IMR-90 (cell line): ENCODE results near the gene RPL10A. TPM values are rescaled to one million over a fixed set of nuclear protein-coding genes. Genes with fewer than 3 reads are reported as not detected.

ENCODE experiments used
- ATAC-seq: fragments of 200-7000 bp; cut with Tn5 transposase; 2 replicates; pipeline ENCODE4 v1.9.1; 2020; ENCODE audit warnings: low read depth, mild to moderate bottlenecking, moderate library complexity
- BruUV-seq: library from RNA; stranded (reverse); fragments of 400-500 nt; replicated peaks from 2 replicates; lab custom pipeline; 2021; lab: Mats Ljungman, UMichigan
- CTCF ChIA-PET: fragments of 300-600 bp; formaldehyde crosslinking; extraction: SDS; loops from one replicate; lab custom pipeline; 2021; ENCODE audit warnings: antibody characterized with exemption; lab: Yijun Ruan, JAX
- POLR2A ChIA-PET: fragments of 300-600 bp; sonication (Branson Sonifier 250); formaldehyde crosslinking; loops from one replicate; lab custom pipeline; 2022; ENCODE audit warnings: antibody characterized with exemption; ENCODE audit not compliant: unreplicated experiment; lab: Charles Lee
- DNase-seq: peaks from one replicate; pipeline ENCODE4 v3.0.0; 2013
- H2AFZ ChIP-seq: replicated peaks from 2 replicates; pipeline ENCODE3; 2013; ENCODE audit warnings: low read length, mild to moderate bottlenecking; ENCODE audit not compliant: poor library complexity
- H2AK5ac ChIP-seq: 2 replicates; pipeline ENCODE4 v1.6.1; 2013; ENCODE audit warnings: low read depth, low read length, inconsistent platforms
- H2AK9ac ChIP-seq: replicated peaks from 2 replicates; pipeline ENCODE3; 2013; ENCODE audit warnings: mild to moderate bottlenecking, low read depth, low read length, moderate library complexity; ENCODE audit not compliant: poor library complexity
- H2BK120ac ChIP-seq: 2 replicates; pipeline ENCODE4 v1.6.1; 2013; ENCODE audit warnings: low read depth, low read length, inconsistent platforms
- H2BK15ac ChIP-seq: 3 replicates; pipeline ENCODE4 v1.6.1; 2013; ENCODE audit warnings: low read depth, low read length, inconsistent platforms
- H2BK20ac ChIP-seq: 2 replicates; pipeline ENCODE4 v1.6.1; 2013; ENCODE audit warnings: low read depth, mild to moderate bottlenecking, inconsistent platforms, low read length, moderate library complexity
- H2BK5ac ChIP-seq: 2 replicates; pipeline ENCODE4 v1.6.1; 2013; ENCODE audit warnings: mild to moderate bottlenecking, low read depth, low read length, inconsistent platforms; ENCODE audit not compliant: poor library complexity, severe bottlenecking
- H3K14ac ChIP-seq: replicated peaks from 2 replicates; pipeline ENCODE4 v1.6.1; 2013; ENCODE audit warnings: low read depth, low read length, inconsistent platforms
- H3K18ac ChIP-seq: 2 replicates; pipeline ENCODE4 v1.6.1; 2013; ENCODE audit warnings: low read depth, low read length, control low read depth
- H3K23ac ChIP-seq: 2 replicates; pipeline ENCODE4 v1.6.1; 2013; ENCODE audit warnings: low read depth, low read length, inconsistent platforms
- H3K27ac ChIP-seq: 2 replicates; pipeline ENCODE4 v1.5.1; 2013; ENCODE audit warnings: mild to moderate bottlenecking, control low read depth, low read length; ENCODE audit not compliant: insufficient read depth
- H3K27me3 ChIP-seq: 2 replicates; pipeline ENCODE4 v1.6.1; 2013; ENCODE audit warnings: low read length; ENCODE audit not compliant: control insufficient read depth, insufficient read depth
- H3K36me3 ChIP-seq: 2 replicates; pipeline ENCODE4 v1.6.1; 2013; ENCODE audit warnings: low read length, mixed read lengths; ENCODE audit not compliant: control insufficient read depth, insufficient read depth
- H3K4ac ChIP-seq: 2 replicates; pipeline ENCODE4 v1.6.1; 2013; ENCODE audit warnings: low read depth, low read length, inconsistent platforms
- H3K4me1 ChIP-seq: 2 replicates; pipeline ENCODE4 v1.6.1; 2013; ENCODE audit warnings: low read length, mixed read lengths; ENCODE audit not compliant: control insufficient read depth, insufficient read depth
- H3K4me2 ChIP-seq: 2 replicates; pipeline ENCODE4 v1.6.1; 2013; ENCODE audit warnings: low read depth, mild to moderate bottlenecking, control low read depth, low read length, moderate library complexity
- H3K4me3 ChIP-seq: 2 replicates; pipeline ENCODE4 v1.5.1; 2013; ENCODE audit warnings: low read depth, mild to moderate bottlenecking, control low read depth, low read length, moderate library complexity; ENCODE audit not compliant: insufficient read depth
- H3K56ac ChIP-seq: 2 replicates; pipeline ENCODE4 v1.6.1; 2013; ENCODE audit warnings: low read length, inconsistent platforms; ENCODE audit not compliant: insufficient read depth; ENCODE audit errors: extremely low read depth
- H3K79me1 ChIP-seq, 2 experiments: 2 replicates each; pipeline ENCODE4 v1.6.1; 2013; ENCODE audit warnings: low read length in 2 of 2, inconsistent platforms in 1 of 2, low read depth in 1 of 2
- H3K9ac ChIP-seq: 2 replicates; pipeline ENCODE4 v1.6.1; 2013; ENCODE audit warnings: low read depth, low read length, control low read depth
- H3K9me1 ChIP-seq: 2 replicates; pipeline ENCODE4 v1.6.1; 2013; ENCODE audit warnings: low read length, inconsistent platforms; ENCODE audit not compliant: insufficient read depth
- H3K9me3 ChIP-seq: 2 replicates; pipeline ENCODE4 v1.6.1; 2013; ENCODE audit warnings: low read length; ENCODE audit not compliant: control insufficient read depth, insufficient read depth
- H4K20me1 ChIP-seq: 2 replicates; pipeline ENCODE4 v1.6.1; 2013; ENCODE audit warnings: low read length, inconsistent platforms; ENCODE audit not compliant: insufficient read depth
- H4K5ac ChIP-seq: 2 replicates; pipeline ENCODE4 v1.6.1; 2013; ENCODE audit warnings: mild to moderate bottlenecking, low read depth, low read length, control low read depth
- H4K8ac ChIP-seq, 2 experiments: 2 replicates each; pipeline ENCODE4 v1.6.1; 2013; ENCODE audit warnings: low read depth in 2 of 2, low read length in 2 of 2, control low read depth in 1 of 2, inconsistent platforms in 1 of 2
- H4K91ac ChIP-seq: 2 replicates; pipeline ENCODE4 v1.6.1; 2013; ENCODE audit warnings: low read depth, low read length, inconsistent platforms; ENCODE audit not compliant: insufficient read depth
- CEBPB ChIP-seq: IDR thresholded peaks from 2 replicates; pipeline ENCODE4 v1.6.1; 2012; ENCODE audit warnings: low read depth, low read length, improper control_type of control experiment
- CHD1 ChIP-seq: IDR thresholded peaks from 2 replicates; pipeline ENCODE4 v1.6.1; 2012; ENCODE audit warnings: low read depth, low read length, improper control_type of control experiment
- FOS ChIP-seq: fragments of 150-350 bp; IDR thresholded peaks from 2 replicates; pipeline ENCODE4 v1.6.1; 2016; ENCODE audit warnings: low read depth, low read length
- MXI1 ChIP-seq: IDR thresholded peaks from 2 replicates; pipeline ENCODE4 v1.6.1; 2012; ENCODE audit warnings: low read depth, mild to moderate bottlenecking, low read length, moderate library complexity, borderline replicate concordance
- POLR2A ChIP-seq: IDR thresholded peaks from 2 replicates; pipeline ENCODE4 v1.6.1; 2012; ENCODE audit warnings: mild to moderate bottlenecking, low read depth, low read length
- RCOR1 ChIP-seq: IDR thresholded peaks from 2 replicates; pipeline ENCODE4 v1.6.1; 2012; ENCODE audit warnings: mild to moderate bottlenecking, low read length, improper control_type of control experiment; ENCODE audit not compliant: insufficient replicate concordance
- SMC3 ChIP-seq: fragments of 150-350 bp; IDR thresholded peaks from 2 replicates; pipeline ENCODE4 v1.6.1; 2016; ENCODE audit warnings: low read depth, mild to moderate bottlenecking, antibody characterized with exemption, low read length, moderate library complexity
- whole genome bisulfite sequencing, 2 experiments: methylation state at CpG; one replicate each; pipeline versions ENCODE4 v1.1.5 to v1.1.7; 2013; ENCODE audit warnings: missing lambda C conversion rate in 2 of 2; ENCODE audit not compliant: insufficient read length in 1 of 2; ENCODE audit errors: extremely low coverage in 2 of 2; 5-methylcytosine and 5-hydroxymethylcytosine counted together
- dilution Hi-C: fragments of 300-500 bp; cut with HindIII; formaldehyde crosslinking; loops from one replicate; pipeline ENCODE4 v1.14.3; 2018; ENCODE audit warnings: low sequenced_read_pairs; ENCODE audit not compliant: unreplicated experiment
- in situ Hi-C: fragments of 300-500 bp; cut with MboI; formaldehyde crosslinking; loops from 3 replicates; pipeline ENCODE4 v1.14.3; 2019; ENCODE audit warnings: low sequenced_read_pairs, inconsistent platforms, mixed read lengths
- intact Hi-C: fragments of 100-400 bp; cut with micrococcal nuclease; formaldehyde crosslinking; loops from 2 replicates; pipeline ENCODE4 v1.10.0; 2022
- polyA plus RNA-seq, 3 experiments: library from polyadenylated mRNA; depleted of rRNA; stranded (reverse); fragments of >200 nt; gene quantifications; 2 replicates each; pipeline ENCODE4 v1.2.3, GENCODE V29; 2012; ENCODE audit warnings: low replicate concordance in 1 of 3
- total RNA-seq: library from RNA; depleted of rRNA; stranded (reverse); fragments of >200 nt; gene quantifications from 2 replicates; pipeline ENCODE4 v1.2.3, GENCODE V29; 2012
- TF ChIP-seq, protein P1 (sequence below): conservative IDR thresholded peaks from 2 replicates; pipeline ENCODE4 v1.5.1; 2012; ENCODE audit warnings: mild to moderate bottlenecking, low read depth, low read length, improper control_type of control experiment

Gene RPL10A
- total and polyA plus RNA-seq, 2 of the 4 experiments (the other 2 are of a cell fraction) = 2,310 to 3,153 TPM

DNA sequence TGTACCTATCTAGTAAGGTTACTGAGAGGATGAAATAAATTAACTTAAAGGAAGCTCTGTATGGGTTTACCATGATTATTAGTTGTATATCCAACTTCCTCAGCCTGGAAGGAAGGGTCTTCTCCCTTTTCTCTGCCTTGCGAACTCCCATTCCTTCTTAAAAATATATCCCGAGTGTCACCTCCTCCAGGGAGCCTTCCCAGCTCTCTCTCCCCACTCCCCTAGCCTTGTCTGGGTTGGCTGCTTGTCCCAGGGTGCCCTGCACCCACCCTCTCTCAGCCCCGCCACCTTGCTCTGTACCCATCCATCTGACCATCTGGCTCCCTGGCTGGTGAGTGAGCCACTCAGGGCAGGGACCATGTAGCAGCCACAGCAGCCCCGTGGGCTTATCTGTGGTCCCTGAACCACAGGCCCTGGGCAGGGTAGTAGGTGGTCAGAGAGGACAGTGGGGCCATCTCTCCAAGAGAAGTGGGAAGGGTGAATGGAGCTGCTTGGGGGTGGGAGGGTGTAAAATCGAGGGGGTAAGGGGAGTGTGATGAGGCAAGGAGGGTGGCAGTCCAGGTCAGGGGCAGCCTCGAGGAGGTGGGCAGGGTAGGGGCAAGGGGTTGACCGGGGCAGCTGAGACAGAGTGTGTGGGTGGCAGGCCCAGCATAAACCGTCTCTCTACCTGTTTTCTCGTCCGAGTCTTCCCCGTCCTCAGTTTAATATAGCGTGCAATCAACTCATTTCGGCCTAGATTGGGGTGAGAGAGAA, 15.9 kb downstream of the RPL10A start:
- 0 out of 2 replicates have a peak overlapping the region, but pooled peaks have one; percentile 47 for H2BK20ac ChIP-seq
- POLR2A ChIA-PET = interaction anchor here (0.6 kb wide), 1 partner anchor 10 kb away, joined by 4 read pairs; no protein-coding TSS in a partner anchor
- peak overlapping the region; percentile 63; the same call in 1 of the 3 replicates for H2BK15ac ChIP-seq
- H3K4me3 ChIP-seq = no peak overlapping the region
- intact Hi-C loops = no loop called here
- H4K91ac ChIP-seq = 0 out of 2 replicates have a peak overlapping the region, but pooled peaks have one; percentile 96
- no peak for TF ChIP-seq RCOR1
- no peak for TF ChIP-seq FOS
- TF ChIP-seq, protein P1, sequence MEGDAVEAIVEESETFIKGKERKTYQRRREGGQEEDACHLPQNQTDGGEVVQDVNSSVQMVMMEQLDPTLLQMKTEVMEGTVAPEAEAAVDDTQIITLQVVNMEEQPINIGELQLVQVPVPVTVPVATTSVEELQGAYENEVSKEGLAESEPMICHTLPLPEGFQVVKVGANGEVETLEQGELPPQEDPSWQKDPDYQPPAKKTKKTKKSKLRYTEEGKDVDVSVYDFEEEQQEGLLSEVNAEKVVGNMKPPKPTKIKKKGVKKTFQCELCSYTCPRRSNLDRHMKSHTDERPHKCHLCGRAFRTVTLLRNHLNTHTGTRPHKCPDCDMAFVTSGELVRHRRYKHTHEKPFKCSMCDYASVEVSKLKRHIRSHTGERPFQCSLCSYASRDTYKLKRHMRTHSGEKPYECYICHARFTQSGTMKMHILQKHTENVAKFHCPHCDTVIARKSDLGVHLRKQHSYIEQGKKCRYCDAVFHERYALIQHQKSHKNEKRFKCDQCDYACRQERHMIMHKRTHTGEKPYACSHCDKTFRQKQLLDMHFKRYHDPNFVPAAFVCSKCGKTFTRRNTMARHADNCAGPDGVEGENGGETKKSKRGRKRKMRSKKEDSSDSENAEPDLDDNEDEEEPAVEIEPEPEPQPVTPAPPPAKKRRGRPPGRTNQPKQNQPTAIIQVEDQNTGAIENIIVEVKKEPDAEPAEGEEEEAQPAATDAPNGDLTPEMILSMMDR = no peak
- no peak for TF ChIP-seq POLR2A
- no peak for TF ChIP-seq SMC3
- TF ChIP-seq MXI1 = no peak
- TF ChIP-seq CHD1 = no peak
- TF ChIP-seq CEBPB = no peak
- in situ Hi-C loops = no loop called here
- peak overlapping the region in 1 of 2 experiments; percentile 84; a peak in 1 of 4 replicates for H4K8ac ChIP-seq
- H3K36me3 ChIP-seq = peaks cover 49% of the 10 kb centered on the region
- H3K79me1 ChIP-seq = peaks cover 49 to 89% of the 10 kb centered on the region in 2 experiments
- peak overlapping the region; percentile 91; the same call in 1 of the 2 replicates for H3K4ac ChIP-seq
- BruUV-seq = no TSS peak
- no peak overlapping the region for H3K4me2 ChIP-seq
- H3K9me3 ChIP-seq = no peaks in the 10 kb centered on the region
- no peak overlapping the region for H3K56ac ChIP-seq
- no peak overlapping the region for H3K23ac ChIP-seq
- H4K20me1 ChIP-seq = peaks cover 17% of the 10 kb centered on the region; the same call in 1 of the 2 replicates
- ATAC-seq (no peak), DNase-seq (no peak)
- H2AFZ ChIP-seq = no peak overlapping the region
- H4K5ac ChIP-seq = no peak overlapping the region
- H3K27ac ChIP-seq = no peak overlapping the region
- no peaks in the 10 kb centered on the region for H3K27me3 ChIP-seq
- peak overlapping the region; percentile 94 for H2AK9ac ChIP-seq
- H3K18ac ChIP-seq = no peak overlapping the region
- H3K9me1 ChIP-seq = peaks cover 36% of the 10 kb centered on the region
- no peak overlapping the region for H2BK120ac ChIP-seq
- H3K9ac ChIP-seq = no peak overlapping the region
- CTCF ChIA-PET = interaction anchor here (0.6 kb wide), 1 partner anchor 21 kb away, joined by 4 read pairs; no protein-coding TSS in a partner anchor
- H2AK5ac ChIP-seq = peak overlapping the region; percentile 99; the same call in 1 of the 2 replicates
- peak overlapping the region; percentile 8 for H2BK5ac ChIP-seq
- 79% methylated on average over 4 of the region's 13 CpGs; no CpG with 5 or more reads in 1 of the 2 experiments for WGBS, 2 experiments
- H3K4me1 ChIP-seq = peaks cover 29% of the 10 kb centered on the region
- dilution Hi-C loops = no loop called here
- no peak overlapping the region for H3K14ac ChIP-seq
